GM18519 (cell line): ENCODE data around the gene ZMIZ2.
"Not testable (repeated sequence)": the region's sequence is repeated elsewhere in the genome, so short reads cannot be mapped to it uniquely, and the experiment has no call there.

ENCODE experiments used
- ATAC-seq: cut with Tn5 transposase; IDR thresholded peaks from one replicate; pipeline ENCODE4 v1.9.1; 2021; ENCODE audit warnings: mild to moderate bottlenecking, moderate library complexity; ENCODE audit not compliant: unreplicated experiment, low FRiP score

ZMIZ2 gene

GRCh38 chr7:44796504-44797328, 48.1 kb downstream of the ZMIZ2 start, which contains the start of gene PPIA:
PPIA (plus strand) TSS chr7:44796681; CDS start chr7:44796725, 44 bp downstream.
- ATAC-seq = peak; percentile 87

- peak; percentile 32 for ATAC-seq
Observed at GRCh38 chr7:44797329-44798258, 48.9 kb downstream of the ZMIZ2 start.

DNA sequence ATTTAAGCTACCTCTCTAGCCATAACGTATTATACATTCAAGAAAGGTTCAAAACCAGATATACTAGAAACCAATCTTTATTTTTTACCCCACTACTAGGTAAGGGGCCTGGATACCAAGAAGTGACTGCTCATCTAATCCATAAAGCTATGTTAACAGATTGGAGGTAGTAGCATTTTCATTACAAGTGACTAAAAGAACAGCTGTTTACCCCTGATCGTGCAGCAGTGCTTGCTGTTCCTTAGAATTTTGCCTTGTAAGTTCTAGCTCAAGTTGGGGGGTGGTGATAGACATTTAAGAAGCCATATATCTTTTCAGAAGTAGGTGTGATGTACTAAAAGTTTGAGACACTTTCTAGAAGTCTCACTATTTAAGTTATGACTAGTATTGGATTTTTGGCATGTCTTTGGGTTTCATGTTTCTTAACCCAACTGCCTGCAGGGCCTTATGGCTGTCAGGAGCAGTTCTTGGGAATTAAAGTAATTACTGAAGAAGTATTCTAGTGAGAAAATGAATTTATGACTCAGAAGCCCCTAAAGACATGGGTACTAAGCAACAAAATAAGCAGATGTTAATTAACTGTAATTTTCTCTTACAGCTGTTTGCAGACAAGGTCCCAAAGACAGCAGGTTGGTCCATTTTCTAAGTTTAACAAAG, 50.1 kb downstream of the ZMIZ2 start:
- no peak for ATAC-seq

DNA sequence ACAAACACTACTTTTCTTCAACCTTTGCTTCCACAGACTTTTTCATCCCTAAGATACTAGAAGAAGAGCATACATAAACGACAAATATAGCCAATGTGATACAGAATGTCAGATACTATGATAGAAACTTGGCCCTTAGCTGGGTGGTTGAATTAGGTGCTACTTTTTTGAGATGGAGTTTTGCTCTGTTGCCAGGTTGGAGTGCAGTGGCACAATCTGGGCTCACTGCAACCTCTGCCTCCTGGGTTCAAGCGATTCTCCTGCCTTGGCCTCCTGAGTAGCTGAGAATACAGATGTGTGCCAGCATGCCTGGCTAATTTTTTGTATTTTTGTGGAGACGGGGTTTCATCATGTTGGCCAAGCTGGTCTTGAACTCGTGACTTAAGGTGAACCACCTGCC, 51.3 kb downstream of the ZMIZ2 start:
- ATAC-seq = no peak

DNA sequence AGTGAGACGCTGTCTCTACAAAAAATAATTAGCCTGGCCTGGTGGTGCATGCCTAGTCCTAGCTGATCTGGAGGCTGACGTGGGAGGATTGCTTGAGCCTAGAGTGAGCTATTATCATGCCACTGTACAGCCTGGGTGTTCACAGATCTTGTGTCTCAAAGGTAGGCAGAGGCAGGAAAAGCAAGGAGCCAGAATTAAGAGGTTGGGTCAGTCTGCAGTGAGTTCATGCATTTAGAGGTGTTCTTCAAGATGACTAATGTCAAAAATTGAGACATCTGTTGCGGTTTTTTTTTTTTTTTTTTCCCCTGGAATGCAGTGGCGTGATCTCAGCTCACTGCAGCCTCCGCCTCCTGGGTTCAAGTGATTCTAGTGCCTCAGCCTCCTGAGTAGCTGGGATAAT, 53.2 kb downstream of the ZMIZ2 start:
- ATAC-seq = no peak

- no peak for ATAC-seq
Observed at GRCh38 chr7:44802418-44803025, 53.9 kb downstream of the ZMIZ2 start.

GRCh38 chr7:44803828-44804519, 55.3 kb downstream of the ZMIZ2 start:
- ATAC-seq = not testable (repeated sequence)

DNA sequence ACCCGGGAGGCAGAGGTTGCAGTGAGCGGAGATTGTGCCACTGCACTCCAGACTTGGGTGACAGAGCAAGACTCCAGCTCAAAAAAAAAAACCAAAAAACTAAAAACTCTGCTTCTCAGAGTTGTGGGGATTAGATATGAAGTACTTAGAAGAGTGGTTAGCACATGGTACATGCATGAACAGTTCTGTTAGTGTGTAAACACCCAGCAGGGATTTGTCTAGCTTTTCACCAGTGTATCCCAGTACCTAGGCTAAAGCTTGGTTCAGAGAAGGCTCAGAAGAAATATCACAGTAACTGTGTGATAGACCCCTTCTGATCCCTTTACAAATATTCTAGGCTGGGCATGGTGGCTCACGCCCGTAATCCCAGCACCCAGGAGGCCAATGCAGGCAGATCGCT, 57.3 kb downstream of the ZMIZ2 start:
- ATAC-seq = no peak

GRCh38 chr7:44808914-44809393, 60.3 kb downstream of the ZMIZ2 start:
- ATAC-seq = no peak

DNA sequence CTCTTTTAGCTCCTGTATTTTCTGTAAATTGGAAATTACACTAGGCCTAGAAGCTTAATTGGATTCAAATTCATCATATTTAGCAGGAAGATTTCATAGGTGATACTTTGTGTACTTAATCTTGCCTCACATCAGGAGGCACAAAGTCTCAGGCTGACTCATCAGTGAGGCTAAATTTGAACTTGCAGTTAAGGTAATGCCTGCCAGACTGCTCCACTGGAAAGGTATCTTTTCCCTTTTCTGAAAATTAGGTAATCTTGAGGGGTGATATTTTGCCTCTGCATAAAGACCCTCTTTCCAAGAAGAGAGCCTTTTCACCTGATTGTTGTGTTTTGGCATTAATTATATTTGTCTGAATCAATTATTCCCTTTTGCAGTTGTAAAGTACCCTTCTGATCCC, 62.4 kb downstream of the ZMIZ2 start:
- no peak for ATAC-seq

- no peak for ATAC-seq
Observed at GRCh38 chr7:44811571-44811970, 62.9 kb downstream of the ZMIZ2 start.

- no peak for ATAC-seq
Observed at GRCh38 chr7:44814919-44815318, 66.3 kb downstream of the ZMIZ2 start.

GRCh38 chr7:44819292-44819691, 70.6 kb downstream of the ZMIZ2 start:
- ATAC-seq = no peak
